Measurements from ENCODE around the gene CENPB.
"Not testable (repeated sequence)": the region's sequence is repeated elsewhere in the genome, so short reads cannot be mapped to it uniquely, and the experiment has no call there.

The CENPB gene, protein sequence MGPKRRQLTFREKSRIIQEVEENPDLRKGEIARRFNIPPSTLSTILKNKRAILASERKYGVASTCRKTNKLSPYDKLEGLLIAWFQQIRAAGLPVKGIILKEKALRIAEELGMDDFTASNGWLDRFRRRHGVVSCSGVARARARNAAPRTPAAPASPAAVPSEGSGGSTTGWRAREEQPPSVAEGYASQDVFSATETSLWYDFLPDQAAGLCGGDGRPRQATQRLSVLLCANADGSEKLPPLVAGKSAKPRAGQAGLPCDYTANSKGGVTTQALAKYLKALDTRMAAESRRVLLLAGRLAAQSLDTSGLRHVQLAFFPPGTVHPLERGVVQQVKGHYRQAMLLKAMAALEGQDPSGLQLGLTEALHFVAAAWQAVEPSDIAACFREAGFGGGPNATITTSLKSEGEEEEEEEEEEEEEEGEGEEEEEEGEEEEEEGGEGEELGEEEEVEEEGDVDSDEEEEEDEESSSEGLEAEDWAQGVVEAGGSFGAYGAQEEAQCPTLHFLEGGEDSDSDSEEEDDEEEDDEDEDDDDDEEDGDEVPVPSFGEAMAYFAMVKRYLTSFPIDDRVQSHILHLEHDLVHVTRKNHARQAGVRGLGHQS

DNA sequence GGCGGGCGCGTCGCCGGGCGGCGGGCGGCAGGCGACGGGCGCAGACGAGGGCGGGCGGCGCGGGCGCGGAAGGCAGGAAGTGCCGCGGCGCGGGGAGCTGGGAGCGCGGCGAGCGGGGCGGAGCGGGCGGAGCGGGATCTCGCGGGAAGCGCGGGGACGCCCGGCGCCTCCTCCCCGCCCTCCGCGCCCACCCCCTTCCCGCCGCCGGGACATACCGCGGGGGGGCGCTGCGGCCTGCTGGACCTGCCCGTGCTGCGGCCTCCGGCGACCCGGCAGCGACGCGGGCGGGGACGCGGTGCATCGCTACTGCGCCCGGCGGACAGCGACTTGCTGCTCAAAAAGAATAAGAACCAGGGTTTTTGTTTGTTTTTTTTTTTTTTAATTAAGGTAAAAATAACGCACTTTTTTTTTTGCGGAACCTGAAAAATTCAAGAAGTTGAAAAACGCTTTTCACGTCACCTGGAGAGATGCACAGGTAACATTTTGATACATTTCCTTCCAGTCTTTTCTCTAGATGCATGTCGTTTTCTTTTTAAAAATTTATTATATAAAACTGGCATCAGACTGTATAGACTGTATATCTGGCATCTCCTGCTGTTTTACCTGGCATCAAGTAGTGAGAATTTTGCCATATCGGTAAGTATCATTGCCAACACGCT is at the start of gene CENPB:
Gene CENPB, minus strand, starts transcription at position 76 of the 659 bp plus-strand sequence. CDS start 257 bp downstream, outside the sequence.
- DNase-seq, result peak; percentile 49

DNA sequence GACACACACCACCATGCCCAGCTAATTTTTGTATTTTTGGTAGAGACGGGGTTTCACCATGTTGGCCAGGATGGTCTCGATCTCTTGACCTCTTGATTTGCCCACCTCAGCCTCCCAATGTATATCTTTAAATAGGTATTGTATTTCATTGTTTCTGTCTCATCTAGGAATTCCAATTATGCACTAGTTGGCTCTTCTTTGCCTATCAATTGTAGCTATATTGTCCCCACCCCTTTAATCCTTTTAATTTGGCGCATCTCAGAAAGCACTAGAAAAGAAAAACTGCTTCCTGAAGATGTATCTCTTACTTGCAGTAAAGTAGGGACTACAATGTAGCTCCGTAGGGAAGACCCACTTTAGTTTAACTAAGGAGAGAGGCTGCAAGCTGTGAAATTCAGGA is 49.6 kb upstream of the CENPB start:
- DNase-seq, result no peak

DNA sequence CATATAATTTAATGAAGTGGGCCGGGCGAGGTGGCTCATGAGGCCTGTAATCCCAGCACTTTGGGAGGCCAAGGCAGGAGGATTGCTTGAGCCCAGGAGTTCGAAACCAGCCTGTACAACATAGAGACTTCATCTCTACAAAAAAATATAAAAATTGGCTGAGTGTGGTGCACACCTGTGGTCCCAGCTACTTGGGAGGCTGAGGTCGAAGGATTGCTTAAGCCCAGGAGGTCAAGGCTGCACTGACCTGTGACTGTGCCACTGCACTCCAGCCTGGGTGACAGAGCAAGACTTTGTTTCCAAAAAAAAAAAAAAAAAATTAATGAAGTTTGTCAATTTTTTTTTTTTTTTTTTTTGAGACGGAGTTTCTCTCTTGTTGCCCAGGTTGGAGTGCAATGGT is 43.4 kb upstream of the CENPB start:
- DNase-seq, result not testable (repeated sequence)

DNA sequence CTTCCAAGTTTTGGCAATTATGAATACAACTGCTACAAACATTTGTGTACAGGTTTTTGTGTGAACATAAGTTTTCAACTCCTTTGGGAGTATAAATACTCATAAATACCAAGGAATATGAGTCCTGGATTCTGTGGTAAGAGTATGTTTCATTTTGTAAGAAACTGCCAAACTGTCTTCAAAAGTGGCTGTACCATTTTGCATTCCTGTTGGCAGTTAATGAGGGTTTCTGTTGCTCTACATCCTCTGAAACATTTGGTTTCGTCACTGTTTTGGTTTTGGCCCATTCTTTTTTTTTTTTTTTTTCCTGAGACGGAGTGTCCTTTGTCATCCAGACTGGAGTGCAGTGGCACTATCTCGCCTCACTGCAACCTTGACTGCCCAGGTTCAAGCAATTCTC is 42.3 kb upstream of the CENPB start:
- no peak for DNase-seq

DNA sequence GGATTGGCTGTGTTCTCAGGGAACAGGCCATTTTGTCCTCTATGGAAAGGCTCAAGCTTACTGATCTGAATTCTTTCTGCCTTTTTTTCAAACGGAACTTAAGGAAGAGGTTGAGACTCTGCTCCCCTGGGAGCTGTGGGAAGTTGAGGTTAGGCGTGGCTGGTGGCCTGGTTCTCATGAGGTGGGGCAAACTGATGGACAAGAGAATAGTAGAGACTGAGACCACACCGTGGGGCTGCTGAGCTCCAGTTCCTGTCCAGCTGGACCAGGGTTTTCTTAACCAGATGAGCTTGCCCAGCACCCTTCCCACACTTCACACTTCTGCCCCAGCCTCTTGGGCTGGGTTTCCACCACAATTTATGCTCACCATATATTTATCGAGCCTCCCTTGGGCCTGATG is 39.9 kb upstream of the CENPB start:
- no peak for DNase-seq

DNA sequence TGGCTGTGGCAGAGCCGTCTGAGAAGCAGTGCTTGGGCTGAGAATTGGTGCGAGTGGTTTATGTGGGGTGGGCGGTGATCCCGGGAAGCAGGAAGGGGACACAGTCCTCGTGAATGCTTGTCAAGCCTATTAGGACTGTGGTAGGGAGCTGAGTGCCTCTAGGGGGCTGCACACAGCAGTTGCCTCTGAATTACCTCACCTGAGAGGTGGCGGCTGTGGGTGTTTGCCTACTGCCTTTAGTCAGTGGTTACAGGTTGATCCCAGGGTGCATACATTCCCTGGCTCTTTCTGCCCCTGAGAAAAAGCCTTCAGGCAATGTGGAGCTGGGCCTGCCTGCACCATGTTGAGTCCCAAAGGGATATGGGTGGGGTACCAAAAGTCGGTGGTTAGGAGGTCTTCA is 39.0 kb upstream of the CENPB start:
- DNase-seq, result no peak

DNA sequence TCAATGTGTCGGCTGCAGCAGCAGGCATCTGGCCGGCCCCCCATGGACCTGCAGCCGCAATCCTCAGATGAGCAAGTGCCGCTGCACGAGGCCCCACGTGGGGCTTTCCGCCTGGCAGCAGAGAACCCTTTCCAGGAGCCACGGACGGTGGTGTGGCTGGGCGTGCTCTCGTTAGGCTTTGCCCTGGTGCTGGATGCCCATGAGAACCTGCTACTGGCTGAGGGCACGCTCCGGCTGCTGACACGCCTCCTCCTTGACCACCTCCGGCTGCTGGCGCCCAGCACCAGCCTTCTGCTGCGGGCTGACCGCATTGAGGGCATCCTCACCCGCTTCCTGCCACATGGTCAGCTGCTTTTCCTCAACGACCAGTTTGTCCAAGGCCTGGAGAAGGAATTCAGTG is 37.3 kb upstream of the CENPB start:
- no peak for DNase-seq

DNA sequence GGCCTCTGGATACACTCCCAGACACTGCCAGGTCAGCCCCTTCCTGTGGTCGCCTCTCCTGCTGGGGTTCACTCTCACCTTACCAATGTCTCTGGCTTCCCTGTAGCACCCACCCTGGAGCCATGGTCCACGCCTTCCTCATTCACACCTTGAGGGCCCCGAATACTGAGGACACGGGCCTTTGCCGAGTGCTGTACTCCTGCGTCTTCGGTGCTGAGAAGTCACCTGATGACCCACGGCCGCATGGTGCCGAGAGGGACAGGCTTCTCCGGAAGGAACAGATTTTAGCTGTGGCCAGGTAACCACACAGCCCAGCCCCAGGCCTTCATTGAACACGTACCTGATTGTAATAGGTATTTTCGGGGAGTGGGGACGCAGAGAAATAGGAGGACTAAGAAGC is 35.5 kb upstream of the CENPB start:
- DNase-seq, result no peak

DNA sequence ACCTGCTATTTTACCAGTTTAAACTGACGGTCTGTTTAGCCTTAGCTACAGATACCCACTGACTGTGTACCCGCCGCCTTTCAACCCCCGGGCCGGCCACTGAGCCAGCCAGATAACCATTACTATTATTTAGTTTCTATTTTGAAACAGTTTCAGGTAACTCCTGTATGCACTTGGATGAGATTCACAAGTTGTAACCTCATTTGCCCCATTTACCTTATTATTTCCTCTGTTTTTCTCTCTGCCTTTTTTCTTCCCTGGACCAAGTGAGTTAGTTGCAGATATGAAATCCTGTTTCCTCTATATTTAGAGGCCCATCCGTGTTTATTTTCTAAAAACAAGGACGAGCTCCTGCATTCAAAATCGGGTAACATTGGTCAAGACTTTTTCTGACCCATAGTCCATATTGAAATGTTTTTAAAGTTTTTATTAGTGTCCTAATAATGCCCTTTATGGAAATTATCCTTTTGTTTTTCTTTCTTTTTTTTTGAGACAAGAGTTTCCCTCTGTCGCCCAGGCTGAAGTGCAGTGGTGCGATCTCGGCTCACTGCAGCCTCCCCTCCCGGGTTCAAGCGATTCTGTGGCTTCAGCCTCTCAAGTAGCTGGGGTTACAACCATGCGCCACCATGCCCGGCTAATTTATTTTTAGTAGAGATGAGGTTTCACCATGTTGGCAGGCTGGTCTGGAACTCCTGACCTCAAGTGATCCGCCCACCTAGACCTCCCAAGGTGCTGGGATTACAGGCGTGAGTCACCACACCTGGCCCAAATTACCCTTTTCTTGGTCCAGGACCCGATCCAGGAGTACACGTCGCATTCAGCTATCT is 34.6 kb upstream of the CENPB start:
- no peak for DNase-seq

DNA sequence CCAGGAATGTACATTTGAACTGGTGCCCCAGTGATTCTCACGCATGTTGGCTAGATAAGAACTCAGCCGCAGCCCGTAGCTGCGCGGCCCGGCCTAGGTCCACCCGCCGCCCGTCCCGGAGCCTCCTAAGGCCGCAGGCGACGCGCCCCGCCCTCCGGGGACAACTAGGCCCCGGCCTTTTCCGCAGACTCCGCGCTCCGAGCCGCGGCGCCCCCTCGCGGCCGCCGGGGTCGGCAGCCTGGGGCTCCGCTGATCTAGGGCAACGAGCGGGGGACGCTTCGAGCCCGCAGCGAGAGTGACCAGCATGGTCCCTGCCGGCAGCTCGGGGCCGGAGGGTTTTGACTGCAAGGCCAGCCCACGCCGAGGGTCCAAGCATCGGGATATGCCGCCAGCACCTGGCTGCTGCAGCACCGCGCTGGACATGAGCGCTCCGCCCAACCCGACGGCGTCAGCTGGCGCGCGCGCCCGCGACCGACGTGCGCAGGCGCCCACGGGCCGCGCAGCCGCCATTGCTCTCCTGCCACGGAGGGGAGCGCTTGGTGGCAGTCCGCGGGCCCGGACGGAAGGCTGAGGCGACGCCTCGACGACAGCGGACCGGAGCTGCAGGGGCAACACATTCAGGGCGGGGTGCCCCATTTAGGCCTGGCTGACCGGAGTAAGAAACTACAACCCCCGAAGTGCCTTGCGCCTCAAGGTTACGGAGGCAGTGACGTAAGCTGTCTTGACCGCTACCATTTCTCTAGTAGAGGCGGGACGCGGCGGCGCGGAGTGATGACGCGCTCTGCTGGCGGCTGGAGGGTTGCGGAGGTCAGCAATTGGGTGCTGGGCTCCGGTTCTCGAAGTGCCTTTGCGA is 33.7 kb upstream of the CENPB start, which contains the start of gene AP5S1:
Gene AP5S1, plus strand, starts transcription at position 500 of the 853 bp plus-strand sequence. CDS start 1,571 bp downstream, outside the sequence.
- DNase-seq, result peak; percentile 78

DNA sequence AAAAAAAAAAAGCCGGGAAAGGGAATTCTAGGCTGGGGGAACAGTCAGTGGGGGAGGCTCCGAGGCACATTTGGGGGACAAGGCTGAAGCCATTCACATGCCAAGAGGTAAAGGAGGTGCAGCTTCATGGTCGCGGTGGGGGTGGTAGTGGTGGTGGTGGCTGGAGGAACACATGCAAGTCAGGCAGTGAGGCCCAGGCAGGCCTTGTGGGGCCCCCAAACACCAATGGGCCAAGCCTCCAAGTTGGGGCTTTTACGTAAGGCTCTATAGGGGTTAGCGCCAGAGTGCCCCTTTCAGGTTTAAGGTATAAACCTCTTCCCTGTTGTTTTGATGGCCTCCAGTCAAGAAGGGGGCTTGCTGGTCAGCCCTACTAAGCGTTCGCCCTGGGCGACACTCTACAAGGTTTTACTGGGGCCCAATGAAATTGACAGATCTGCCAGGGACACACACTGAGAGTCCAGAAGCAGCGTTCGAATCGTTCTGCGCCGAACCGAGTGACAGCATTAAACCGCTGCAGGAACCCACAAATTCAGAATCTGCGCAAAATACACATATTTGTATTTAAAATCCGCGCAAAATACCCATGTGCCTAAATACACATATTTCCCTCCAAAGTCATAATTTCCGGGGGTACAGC is 33.0 kb upstream of the CENPB start:
- no peak for DNase-seq

DNA sequence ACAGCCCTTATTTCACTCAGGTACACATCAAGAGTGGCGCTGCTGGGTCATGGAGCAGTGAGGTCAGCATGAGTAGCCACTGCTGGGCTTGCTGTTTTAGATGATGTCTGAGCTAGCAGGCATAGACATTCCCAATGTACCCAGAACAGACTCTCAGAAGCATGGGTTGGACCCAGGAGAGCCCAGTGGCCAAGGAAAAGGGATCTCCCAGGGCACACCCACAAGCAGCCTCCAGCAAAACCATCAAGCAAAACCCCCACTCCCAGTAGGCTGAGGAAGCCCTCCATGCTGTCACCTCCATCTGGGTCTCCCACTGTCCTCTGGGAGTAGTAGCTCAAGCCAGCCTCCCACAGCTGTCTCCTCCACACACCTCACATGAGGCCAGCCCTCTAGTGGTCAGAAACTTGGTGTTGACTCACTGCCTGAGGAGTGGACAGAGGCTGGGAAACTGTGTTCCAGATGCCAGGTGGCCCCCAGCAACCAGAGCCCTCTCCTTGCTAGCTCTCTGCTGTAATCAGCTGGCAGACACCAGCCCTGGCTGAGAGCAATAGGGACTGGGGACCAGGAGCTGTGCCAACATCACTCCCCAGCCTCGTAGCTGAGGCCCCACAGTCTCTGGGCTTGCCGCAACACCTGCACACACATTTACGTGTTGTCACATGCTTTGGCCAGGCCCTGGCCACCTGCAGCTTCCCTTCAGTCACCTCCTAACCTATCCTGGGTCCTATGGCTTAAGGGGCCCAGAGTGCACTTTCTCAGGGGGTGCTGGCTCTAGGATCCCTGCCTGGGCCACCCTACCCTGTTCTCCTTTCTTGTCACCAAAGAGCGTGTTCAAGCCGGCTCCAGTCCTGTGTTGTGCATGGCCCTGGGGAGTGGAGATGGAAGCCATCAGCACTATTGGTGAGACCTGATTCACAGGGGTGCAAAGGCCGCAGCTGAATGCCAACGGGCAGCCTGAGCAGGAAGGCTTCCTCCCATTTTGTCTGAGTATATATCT is 31.9 kb upstream of the CENPB start:
- DNase-seq, result peak; percentile 67

DNA sequence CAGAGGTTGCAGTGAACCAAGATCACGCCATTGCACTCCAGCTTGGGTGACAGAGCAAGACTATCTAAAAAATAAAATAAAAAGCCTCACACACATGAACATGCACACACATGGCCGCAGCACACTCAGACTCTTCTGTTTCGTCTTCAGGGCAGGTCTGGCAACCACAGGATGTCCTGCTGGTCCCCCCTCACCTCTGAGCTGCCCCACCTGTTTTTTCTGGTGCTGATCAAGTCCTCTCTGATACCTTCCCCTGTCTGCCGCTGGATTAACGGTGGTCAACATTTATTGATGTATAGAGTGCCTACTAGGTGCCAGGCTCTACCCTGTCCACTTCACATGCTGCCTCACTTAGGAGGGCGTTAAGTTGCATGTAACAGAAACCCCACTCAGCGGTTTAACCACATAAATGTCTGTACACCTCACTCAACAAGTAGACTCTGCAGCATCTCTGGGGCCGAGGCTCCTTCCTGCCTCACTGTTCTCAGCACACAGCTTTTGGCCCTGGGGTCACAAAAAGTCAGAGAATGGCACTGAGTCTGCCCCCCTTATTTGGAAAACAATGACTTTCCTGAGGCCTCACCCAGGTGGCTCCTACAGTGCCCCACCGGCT is 29.3 kb upstream of the CENPB start:
- DNase-seq, result no peak

DNA sequence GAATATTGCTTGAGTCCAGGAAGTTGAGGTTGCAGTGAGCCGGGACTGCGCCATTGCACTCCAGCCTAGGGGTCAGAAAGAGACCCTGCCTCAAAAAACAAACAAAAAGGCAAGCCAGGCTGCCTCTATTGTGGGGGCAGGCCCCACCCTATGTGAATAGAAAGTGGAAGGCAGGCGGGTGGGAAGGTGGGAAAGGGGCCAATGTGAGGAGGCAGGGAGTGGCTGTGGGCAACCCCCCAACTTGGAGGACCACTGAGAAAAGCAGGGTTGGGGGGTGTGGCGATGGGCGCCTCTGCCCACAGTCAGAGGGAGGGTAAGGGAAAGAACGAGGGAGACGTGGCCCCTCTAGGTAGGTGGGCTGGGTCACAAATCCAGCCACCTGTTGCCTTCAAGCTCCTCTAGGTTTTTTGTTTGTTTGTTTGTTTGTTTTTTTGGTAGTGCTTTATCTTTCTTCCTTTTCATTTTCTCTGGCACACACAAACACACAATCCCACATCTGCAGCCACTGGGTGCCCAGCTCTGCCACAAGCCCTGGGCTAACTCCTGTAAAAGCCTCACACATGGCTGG is 28.5 kb upstream of the CENPB start:
- DNase-seq, result no peak

DNA sequence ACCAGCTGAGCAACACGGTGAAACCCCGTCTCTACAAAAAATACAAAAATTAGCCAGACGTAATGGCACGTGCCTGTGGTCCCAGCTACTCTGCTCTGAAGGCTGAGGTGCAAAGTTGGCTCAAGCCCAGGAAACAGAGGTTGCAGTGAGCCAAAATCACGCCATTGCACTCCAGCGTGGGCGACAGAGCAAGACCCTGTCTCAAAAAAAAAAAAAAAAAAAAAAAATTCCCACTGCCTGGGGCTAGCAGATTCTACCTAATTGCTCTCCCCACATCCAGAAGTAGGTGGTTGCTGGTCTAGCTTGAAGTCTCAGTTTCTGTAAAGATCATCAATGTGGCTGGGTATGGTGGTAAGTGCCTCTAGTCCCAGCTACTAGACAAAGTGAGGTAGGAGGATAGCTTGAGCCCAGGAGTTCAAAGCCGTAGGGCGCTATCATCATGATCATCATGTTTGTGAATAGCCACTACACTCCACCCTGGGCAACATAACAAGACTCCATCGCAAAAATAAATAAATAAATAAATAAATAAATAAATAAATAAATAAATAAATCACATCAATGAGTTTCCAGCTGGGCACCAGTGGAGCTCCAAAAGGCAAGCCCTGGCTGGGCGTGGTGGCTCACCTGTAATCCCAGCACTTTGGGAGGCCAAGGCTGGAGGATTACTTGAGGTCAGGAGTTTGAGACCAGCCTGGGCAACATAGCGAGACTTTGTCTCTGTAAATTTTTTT is 27.5 kb upstream of the CENPB start:
- DNase-seq, result no peak

DNA sequence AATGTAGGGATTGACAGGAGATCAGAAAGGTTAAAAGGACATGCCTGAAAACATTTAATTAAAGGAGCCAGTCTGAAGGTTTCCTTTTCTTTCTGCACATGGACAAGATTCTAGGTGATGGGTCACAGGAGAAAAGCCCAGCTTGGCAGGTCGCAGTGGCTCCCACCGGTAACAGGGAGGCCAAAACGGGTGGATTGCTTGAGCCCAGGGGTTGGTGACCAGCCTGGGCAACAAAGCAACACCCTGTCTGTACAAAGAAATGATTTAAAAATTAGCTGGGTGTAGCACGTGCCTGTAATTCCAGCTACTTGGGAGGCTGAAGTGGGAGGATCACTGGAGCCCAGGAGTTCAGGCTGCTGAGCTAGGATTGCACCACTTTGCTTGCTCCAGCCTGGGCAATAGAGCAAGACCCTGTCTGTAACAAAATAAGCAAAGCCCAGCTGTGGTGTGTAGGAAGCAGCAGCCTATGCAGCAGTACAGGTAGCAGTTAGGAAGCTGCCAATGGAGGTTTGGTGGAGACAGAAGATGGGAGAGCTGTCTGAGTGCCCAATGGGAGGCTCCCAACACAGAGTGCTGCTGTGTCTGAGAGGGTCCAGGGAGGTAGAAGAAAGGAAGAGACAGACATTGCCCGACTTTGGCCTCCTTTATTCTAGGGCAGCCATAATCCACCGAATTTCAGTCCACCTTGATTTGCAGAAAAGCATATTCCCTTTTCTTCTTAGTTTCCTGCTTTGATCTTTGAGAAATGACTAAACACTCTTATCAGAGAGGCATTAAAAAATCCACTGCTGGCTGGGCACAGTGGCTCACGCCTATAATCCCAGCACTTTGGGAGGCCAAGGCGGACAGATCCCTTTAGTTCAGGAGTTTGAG is 26.7 kb upstream of the CENPB start:
- DNase-seq, result no peak

DNA sequence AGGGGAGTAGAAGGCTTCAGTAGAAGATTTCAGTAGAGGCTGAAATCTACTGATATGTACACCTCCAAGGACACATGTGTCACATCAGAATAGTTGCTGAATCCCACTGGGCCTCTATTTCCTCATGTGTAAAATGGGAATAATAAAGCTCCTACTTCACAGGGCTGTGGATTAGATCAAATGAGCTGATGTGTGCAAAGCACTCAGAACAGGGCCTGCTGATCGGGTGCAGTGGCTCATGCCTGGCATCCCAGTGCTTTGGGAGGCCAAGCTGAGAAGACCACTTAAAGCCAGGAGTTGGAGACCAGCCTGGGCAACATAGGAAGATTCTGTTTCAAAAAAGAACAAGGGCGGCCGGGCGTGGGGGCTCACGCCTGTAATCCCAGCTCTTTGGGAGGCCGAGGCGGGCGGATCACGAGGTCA is 25.7 kb upstream of the CENPB start:
- no peak for DNase-seq
